ENCODE measurements around the gene MAD1L1. TPM values are rescaled to one million over a fixed set of nuclear protein-coding genes. Genes with fewer than 3 reads are reported as not detected.

The MAD1L1 gene
- total and polyA plus RNA-seq, 3 donors from 2014 or later, result 63.1 to 149 (median 94.6) TPM

- Histone ChIP-seq H3K27ac (no peak overlapping the region), H3K27me3 (no peaks in the 10 kb centered on the region), H3K4me1 (no peaks in the 10 kb centered on the region), H3K4me3 (no peak overlapping the region), H3K36me3 (ENCODE audit: low read depth, missing control alignments) (no peaks in the 10 kb centered on the region), H3K9me3 (no peaks in the 10 kb centered on the region)
- TF ChIP-seq CTCF (IDR thresholded peaks at IDR 0.05) (no peak), POLR2A (IDR thresholded peaks at IDR 0.05) (no peak)
- DNase-seq, result no peak
- intact Hi-C loops (cut with DNase I; ENCODE audit: low total_unique reads), result no loop called here
- 96 to 97% methylated on average over 25 of the region's 25 CpGs for WGBS, 2 donors
Observed at GRCh38 chr7:2071133-2071832, 161.5 kb downstream of the MAD1L1 start.

GRCh38 chr7:2070151-2070763 is 162.5 kb downstream of the MAD1L1 start:
- Histone ChIP-seq H3K36me3 (ENCODE audit: low read depth, missing control alignments) (no peaks in the 10 kb centered on the region), H3K4me3 (no peak overlapping the region), H3K4me1 (no peaks in the 10 kb centered on the region), H3K27me3 (no peaks in the 10 kb centered on the region), H3K27ac (no peak overlapping the region), H3K9me3 (no peaks in the 10 kb centered on the region)
- TF ChIP-seq CTCF (IDR thresholded peaks at IDR 0.05), result no peak
- TF ChIP-seq POLR2A (IDR thresholded peaks at IDR 0.05), result no peak
- intact Hi-C loops (cut with DNase I; ENCODE audit: low total_unique reads), result no loop called here
- no peak for DNase-seq
- 81 to 85% methylated on average over 20 of the region's 20 CpGs for WGBS, 2 donors

- intact Hi-C loops (cut with DNase I; ENCODE audit: low total_unique reads), result no loop called here
- H3K27ac ChIP-seq, result no peak overlapping the region
- no peaks in the 10 kb centered on the region for H3K4me1 ChIP-seq
- no peaks in the 10 kb centered on the region for H3K9me3 ChIP-seq
- no peaks in the 10 kb centered on the region for H3K36me3 ChIP-seq (ENCODE audit: low read depth, missing control alignments)
- DNase-seq, result no peak
- H3K27me3 ChIP-seq, result no peaks in the 10 kb centered on the region
- no peak overlapping the region for H3K4me3 ChIP-seq
- TF ChIP-seq POLR2A (IDR thresholded peaks at IDR 0.05), result no peak
- TF ChIP-seq CTCF (IDR thresholded peaks at IDR 0.05), result no peak
- 93 to 95% methylated on average over 14 to 17 of the region's 17 CpGs for WGBS, 2 donors
Observed at GRCh38 chr7:2069472-2069860, 163.3 kb downstream of the MAD1L1 start.

- Histone ChIP-seq H3K27ac (no peak overlapping the region), H3K4me1 (no peaks in the 10 kb centered on the region), H3K9me3 (no peaks in the 10 kb centered on the region), H3K36me3 (ENCODE audit: low read depth, missing control alignments) (no peaks in the 10 kb centered on the region), H3K4me3 (no peak overlapping the region), H3K27me3 (no peaks in the 10 kb centered on the region)
- DNase-seq, result no peak
- 88 to 91% methylated on average over 18 to 23 of the region's 23 CpGs for WGBS, 2 donors
- intact Hi-C loops (cut with DNase I; ENCODE audit: low total_unique reads), result no loop called here
- TF ChIP-seq POLR2A (IDR thresholded peaks at IDR 0.05) (no peak), CTCF (IDR thresholded peaks at IDR 0.05) (no peak)
Observed at GRCh38 chr7:2068693-2069471, 163.9 kb downstream of the MAD1L1 start.
